Nephron (organoid): ENCODE results near the gene IQCE.

Experiments used
- H3K27ac Mint-ChIP-seq, 3 experiments: 2 replicates each; pipeline ENCODE4 v1.8.0; 2020; ENCODE audit warnings: mixed read lengths in 3 of 3, mild to moderate bottlenecking in 2 of 3, moderate library complexity in 1 of 3
- H3K27me3 Mint-ChIP-seq: 2 replicates; pipeline ENCODE4 v1.8.0; 2021; ENCODE audit warnings: low read depth, mild to moderate bottlenecking, moderate library complexity, mixed read lengths
- H3K36me3 Mint-ChIP-seq: 2 replicates; pipeline ENCODE4 v1.8.0; 2020; ENCODE audit warnings: low read depth, mixed read lengths
- H3K4me1 Mint-ChIP-seq: 2 replicates; pipeline ENCODE4 v1.8.0; 2020; ENCODE audit warnings: mixed read lengths
- H3K4me3 Mint-ChIP-seq, 3 experiments: 2 replicates each; pipeline ENCODE4 v1.8.0; 2020; ENCODE audit warnings: mild to moderate bottlenecking in 3 of 3, mixed read lengths in 3 of 3, moderate library complexity in 2 of 3
- H3K9me3 Mint-ChIP-seq: 2 replicates; pipeline ENCODE4 v1.8.0; 2020; ENCODE audit warnings: mixed read lengths
- TF ChIP-seq, protein P1 (sequence below), 3 experiments: fragments of 200-600 bp; sonication (generic); IDR thresholded peaks; one replicate each; pipeline ENCODE4 v1.5.0; 2021; ENCODE audit warnings: antibody characterized with exemption in 3 of 3; ENCODE audit not compliant: unreplicated experiment in 3 of 3

The IQCE gene

DNA sequence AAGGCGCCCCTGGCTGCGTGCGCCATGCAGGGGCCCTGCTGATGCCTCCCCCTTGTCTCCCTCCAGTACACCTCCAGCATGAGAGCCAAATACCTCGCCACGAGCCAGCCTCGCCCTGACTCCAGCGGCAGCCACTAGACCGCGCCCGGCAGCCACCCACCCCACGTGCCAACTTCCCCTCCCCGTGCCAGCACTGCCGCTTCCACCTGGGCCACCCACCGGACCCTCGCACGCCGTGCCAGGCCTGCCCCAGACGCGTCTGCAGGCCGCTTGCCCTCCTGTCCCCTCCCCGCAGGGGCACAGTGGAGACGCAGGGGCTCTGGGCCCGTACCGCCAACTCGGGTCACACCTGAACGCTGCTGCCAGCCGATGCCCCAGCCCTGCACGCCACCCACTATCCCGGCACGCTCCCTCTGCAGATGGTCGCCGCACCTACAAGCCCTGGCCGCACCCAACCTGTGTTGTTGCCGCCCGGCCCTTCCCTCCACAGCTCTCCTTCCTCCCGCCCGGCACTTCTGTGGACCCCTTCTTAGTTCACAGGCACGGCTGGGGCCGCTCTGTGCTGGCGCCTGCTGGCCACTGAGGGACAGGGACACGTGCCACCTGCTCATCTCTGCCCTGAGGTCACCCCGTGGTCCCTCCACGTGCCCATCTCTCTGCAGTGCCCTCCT, 103.0 kb downstream of the IQCE start:
- TF ChIP-seq, protein P1, sequence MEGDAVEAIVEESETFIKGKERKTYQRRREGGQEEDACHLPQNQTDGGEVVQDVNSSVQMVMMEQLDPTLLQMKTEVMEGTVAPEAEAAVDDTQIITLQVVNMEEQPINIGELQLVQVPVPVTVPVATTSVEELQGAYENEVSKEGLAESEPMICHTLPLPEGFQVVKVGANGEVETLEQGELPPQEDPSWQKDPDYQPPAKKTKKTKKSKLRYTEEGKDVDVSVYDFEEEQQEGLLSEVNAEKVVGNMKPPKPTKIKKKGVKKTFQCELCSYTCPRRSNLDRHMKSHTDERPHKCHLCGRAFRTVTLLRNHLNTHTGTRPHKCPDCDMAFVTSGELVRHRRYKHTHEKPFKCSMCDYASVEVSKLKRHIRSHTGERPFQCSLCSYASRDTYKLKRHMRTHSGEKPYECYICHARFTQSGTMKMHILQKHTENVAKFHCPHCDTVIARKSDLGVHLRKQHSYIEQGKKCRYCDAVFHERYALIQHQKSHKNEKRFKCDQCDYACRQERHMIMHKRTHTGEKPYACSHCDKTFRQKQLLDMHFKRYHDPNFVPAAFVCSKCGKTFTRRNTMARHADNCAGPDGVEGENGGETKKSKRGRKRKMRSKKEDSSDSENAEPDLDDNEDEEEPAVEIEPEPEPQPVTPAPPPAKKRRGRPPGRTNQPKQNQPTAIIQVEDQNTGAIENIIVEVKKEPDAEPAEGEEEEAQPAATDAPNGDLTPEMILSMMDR (IDR thresholded peaks at IDR 0.05; ENCODE audit: unreplicated experiment in 3 of 3): no peak
- H3K36me3 Mint-ChIP-seq: peaks cover 6% of the 10 kb centered on the region
- H3K27me3 Mint-ChIP-seq: no peaks in the 10 kb centered on the region
- no peak overlapping the region for H3K27ac Mint-ChIP-seq
- H3K4me1 Mint-ChIP-seq: no peaks in the 10 kb centered on the region
- H3K4me3 Mint-ChIP-seq: no peak overlapping the region
- no peaks in the 10 kb centered on the region for H3K9me3 Mint-ChIP-seq

DNA sequence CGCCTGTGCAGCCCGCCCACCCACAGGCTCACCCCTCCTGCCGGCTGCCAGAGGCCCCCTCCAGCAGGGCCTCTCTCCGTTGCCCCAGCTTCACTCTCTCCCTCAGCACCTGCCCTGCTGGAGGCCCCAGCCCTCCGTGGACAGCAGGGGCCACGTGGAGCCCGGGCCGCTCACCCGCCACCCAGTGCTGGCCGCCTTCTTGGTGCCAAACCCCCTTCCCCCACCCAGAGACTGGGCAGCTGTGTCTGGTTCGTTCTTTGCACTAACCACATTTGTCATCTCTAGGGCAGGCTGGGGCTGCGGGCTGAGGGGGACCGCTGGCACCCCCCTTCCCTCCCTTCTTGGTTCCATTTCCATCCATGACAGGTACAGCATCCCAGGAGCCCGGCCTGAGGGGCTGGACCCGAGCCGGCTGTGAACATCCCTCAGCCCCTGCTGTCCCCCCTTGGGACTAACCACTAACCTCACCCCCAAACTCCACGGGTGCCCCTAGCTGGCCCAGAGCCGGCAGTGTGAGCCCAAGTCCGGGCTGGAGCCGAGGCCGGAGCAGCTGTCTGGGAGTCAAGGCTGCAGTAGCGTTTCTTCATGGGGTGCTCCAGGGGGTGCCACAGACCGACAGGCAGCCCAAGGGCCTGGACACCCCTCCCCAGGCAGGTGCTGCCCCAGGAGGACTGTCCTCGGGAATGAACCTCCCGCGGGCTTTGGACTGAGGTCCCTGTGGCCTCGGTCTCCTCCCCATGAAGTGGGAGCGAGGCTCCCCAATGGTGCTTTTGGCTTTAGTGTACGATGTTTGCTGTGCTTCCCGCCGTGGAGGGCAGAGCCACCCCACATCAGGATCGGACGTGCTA, 103.7 kb downstream of the IQCE start:
- Mint-ChIP-seq H3K27me3 (peaks cover 4% of the 10 kb centered on the region), H3K4me3 (no peak overlapping the region), H3K27ac (no peak overlapping the region), H3K4me1 (no peaks in the 10 kb centered on the region), H3K36me3 (no peaks in the 10 kb centered on the region), H3K9me3 (no peaks in the 10 kb centered on the region)
- TF ChIP-seq, protein P1 (IDR thresholded peaks at IDR 0.05; ENCODE audit: unreplicated experiment in 3 of 3): no peak

DNA sequence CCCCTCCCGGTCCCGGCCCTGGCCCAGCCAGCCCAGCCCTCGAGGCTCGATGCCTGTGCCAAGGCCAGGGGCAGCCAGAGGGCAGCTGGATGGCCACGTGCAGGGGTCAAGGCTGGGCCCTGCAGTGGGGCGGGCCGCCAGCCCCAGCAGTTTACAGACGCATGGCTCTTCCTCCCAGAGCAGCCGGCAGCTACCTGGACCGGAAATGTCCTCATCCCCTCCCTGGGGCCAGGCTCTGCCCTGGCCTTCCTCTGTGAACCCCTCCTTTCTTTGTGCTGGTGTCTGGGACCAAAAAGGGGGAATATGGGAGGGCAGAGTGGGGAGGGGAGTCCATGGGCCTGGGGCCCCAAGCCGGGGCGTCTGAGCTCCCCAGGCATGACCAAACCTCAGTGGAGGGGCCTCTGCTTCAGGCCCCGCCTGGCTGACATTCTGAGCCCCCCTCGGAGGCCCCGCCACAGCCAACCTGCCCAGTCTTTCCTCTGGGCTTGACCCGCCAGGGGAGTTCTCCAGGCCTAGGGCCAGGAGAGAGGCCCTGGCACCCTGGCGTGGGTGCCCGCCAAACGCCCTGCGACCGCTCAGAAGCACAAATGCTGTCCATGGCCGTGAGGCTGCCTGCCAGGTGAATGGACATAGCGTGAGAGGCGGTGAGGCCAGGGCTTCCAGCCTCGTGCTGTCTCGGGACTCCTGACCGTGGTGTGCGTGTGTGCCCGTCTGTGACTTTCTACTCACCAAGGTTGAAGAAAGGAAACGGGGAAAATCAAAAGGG, 104.5 kb downstream of the IQCE start:
- no peaks in the 10 kb centered on the region for H3K36me3 Mint-ChIP-seq
- H3K4me1 Mint-ChIP-seq: no peaks in the 10 kb centered on the region
- peak overlapping the region in 2 of 3 experiments; percentile 30 to 44 for H3K27ac Mint-ChIP-seq
- TF ChIP-seq, protein P1 (IDR thresholded peaks at IDR 0.05; ENCODE audit: unreplicated experiment in 3 of 3): no peak
- H3K9me3 Mint-ChIP-seq: no peaks in the 10 kb centered on the region
- H3K4me3 Mint-ChIP-seq: no peak overlapping the region
- peaks cover 4% of the 10 kb centered on the region for H3K27me3 Mint-ChIP-seq

DNA sequence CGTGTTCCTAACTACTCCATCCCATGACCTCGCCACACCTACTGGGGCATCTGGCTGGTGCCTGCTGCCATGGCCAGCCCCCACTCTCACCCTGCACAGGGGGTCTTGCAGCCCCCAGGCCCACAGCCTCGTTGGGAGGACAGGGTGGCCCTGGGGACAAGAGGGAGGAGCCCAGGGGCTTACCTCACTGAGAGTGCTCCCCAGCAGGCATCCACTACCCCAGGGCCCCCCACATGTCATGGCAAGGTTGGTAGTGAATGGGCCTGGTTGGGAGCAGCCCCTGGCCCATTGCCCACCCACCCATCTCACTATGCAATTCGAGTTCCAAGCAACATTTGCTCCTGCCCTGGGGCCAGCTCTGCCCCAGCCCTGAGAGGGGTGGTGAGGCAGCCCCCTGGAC, 105.2 kb downstream of the IQCE start:
- TF ChIP-seq, protein P1 (IDR thresholded peaks at IDR 0.05; ENCODE audit: unreplicated experiment in 3 of 3): no peak
- Mint-ChIP-seq H3K27ac (peak overlapping the region in 2 of 3 experiments; percentile 30 to 44), H3K27me3 (peaks cover 4% of the 10 kb centered on the region), H3K36me3 (no peaks in the 10 kb centered on the region), H3K4me1 (no peaks in the 10 kb centered on the region), H3K4me3 (no peak overlapping the region), H3K9me3 (no peaks in the 10 kb centered on the region)
